ENCODE results near the gene RPRML.

RPRML gene

DNA sequence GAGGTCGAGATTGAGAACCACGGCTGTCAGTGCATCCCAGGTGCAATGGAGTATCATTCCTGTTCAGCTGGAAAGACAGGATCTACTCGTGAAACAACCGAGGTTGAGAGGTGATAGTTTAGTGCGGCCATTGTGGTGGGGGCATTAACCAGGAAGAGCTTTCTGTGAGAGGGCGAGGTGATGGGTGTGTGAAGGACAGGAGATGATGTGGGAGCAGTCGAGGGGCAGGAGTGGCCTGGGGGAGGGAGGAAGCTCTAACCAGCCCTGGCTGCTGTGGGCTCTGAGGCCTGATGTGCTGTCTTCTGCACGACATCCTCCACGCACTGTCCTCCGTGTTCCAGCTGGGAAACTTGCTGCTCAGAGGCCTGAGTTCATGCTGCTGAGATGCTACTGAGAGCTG is 34.1 kb downstream of the RPRML start:
- no peak for DNase-seq (ENCODE audit: low read depth in 2 of 2)

DNA sequence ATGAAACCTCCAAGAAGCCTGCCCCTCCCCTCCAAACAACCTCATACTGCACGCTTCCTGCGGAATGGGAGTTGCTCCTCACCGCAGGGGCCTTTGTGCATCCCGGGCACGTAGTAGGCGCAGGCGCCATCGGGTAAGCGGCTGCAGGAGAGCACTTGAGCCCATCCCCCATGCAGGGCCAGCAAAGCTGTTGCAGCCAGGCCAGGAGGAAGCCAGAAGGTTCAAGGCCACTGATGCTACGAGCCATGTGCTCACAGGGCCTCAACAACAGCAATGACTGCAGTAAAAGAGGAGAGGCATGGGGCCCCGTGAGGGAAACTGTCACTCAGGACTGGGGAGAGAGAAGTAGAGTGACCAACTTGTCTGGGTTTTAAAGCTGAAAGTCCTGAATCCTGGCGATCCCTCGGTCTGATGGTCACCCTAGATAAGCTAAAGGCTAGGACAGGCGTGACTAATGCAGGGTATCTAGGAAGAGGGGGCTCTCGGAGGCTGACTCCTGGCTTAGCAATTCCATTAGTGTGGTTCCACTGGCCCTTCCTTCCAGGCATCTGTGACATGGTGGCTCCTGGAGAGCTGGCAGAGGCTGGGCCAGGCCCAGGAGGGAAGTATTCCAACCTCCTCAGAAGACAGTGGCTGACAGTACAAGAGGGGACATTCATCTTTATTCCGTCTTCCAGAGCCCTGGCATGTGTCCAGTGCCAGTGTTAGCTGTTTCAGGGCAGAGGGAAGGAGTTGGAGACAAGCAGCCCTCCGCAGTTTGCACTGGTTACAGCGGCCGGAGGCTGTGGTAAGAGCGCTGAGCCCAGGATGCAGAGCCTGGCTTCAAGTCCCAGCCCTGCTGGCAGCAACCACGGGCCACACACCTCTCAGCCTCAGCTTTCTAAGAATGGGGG is 35.3 kb downstream of the RPRML start:
- DNase-seq (ENCODE audit: low read depth in 2 of 2) = no peak

DNA sequence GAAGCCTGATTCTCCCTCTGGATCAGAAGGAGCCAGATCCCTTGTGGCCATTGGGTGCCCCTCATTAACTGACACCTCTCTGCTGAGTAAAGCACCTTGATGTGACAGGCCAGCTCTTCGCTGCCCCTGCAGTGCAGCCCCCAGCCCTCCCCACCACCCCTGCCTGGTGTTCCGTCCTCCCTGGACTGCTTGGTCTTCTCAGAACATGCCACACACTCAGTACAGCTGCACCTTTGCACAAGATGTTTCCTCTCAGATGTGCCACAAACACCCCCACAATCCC is 35.9 kb downstream of the RPRML start:
- no peak for DNase-seq (ENCODE audit: low read depth in 2 of 2)

DNA sequence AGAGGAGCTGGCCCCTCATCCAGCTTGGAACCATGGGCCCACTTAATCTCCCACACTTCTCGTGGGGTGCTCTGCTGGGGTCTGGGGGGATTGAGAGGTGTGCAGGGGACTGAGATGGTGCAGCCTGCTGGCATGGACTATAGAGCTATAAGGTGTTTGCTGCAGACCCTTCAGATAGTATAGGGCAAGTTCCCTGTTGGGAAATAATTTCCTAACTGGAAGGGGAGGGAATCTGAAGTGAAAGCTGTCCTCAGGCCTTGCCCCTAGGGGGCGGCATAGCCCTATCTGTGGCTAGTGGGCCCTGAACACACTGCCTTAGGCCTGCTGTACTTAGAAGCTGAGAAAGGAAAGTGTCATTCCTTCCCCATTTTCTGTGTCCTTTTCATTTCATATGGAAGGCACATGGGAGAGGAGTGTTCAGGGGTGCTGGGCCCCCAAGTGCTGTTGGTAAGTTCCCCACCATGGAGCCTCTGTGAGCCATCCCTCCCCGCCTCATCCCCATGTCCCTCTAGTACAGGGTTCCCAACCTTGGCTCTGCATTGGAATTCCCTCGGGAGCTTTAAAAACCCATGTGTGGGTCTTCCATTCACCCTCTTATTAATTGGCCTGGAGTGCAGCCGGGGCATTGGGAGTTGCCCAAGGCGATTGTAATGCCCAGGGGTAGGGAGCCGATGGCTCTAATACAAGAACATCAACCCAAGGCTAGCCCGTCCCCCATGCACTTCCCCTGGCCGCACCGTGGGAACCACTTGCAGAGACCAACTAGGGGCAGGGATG is 36.4 kb downstream of the RPRML start:
- DNase-seq (ENCODE audit: low read depth in 2 of 2) = peak in 1 of 2 experiments; percentile 51

DNA sequence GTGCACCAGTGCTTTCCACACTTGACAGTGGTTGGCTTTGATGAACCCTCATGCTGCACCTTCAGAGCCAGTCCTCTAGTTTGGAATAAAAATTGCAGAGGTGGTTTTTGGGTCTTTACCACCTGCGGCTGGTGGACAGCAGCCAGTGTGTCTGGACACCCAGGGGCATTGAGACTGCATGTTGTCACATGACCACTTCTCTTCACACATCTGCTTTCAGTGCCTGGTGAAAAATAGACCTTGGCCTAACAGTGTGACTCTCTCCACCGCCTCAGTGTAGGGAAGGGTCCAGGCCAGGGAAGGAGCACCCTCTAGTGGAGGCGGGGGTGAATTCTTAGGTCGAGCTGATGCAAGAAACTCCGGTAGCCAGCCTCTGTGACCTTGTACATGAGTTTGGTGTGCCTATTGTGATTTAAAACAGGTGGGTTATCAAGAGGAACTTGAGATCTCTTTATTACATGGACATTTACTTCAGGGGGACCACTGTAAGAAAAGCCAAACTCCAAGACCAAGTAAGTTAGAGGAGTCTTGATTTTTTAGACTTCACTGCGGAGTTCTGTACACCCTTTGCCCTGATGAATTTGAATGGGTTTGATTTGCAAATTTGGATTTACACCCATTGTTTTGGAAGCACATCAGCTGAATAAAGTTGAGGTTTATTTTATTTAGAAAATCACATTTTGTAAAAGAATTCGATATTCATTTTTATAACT is 38.2 kb downstream of the RPRML start:
- DNase-seq (ENCODE audit: low read depth in 2 of 2) = peak; percentile 41 to 63

DNA sequence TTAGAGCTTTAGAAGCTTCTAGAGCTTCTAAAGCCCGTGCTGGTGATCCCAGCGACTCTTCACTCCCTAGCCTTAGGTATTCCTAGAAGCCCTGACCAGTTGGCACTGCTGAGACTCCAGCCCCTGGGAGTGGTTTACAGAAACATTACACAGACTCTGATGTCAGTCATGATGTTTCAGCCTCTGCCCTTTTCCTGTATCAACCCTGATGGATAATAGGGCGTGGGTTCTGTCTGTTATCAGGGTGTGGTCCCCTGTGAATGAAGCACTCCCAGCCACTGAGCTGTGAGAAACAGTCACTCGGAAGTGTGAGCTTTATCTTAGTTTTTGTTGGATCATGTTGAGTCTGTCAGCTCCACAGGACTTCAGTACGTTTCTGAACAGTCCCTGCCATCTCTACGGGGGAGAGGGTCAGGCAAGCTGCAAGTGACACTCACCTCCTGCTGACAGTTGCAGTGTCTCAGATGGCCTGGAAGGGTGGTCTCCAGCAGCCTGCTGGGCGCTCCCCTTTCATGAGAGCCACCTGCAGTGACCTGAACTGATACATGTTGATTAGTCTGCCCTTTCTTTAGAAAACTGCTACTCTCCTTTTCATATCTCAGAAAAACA is 43.3 kb downstream of the RPRML start:
- no peak for DNase-seq (ENCODE audit: low read depth in 2 of 2)

DNA sequence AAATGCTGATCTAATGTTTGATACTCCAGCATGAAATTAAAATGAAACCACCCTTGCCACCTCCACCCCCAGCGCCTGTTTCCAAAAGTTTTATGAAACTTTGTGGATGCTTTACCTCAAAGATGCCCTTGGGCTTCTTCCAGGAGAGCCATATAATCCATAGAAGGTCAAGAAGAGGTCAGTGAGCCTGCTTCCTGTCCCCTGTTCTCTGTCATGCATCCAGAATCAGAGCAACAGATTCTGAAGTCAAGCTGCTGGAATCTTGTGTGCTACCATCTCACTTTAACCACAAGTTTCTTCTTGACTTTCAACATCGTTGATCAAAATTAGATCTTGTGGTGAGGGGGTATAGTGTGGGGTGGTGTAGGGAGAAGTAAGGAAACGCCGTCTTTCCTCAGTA is 47.5 kb downstream of the RPRML start:
- DNase-seq (ENCODE audit: low read depth in 2 of 2) = no peak

DNA sequence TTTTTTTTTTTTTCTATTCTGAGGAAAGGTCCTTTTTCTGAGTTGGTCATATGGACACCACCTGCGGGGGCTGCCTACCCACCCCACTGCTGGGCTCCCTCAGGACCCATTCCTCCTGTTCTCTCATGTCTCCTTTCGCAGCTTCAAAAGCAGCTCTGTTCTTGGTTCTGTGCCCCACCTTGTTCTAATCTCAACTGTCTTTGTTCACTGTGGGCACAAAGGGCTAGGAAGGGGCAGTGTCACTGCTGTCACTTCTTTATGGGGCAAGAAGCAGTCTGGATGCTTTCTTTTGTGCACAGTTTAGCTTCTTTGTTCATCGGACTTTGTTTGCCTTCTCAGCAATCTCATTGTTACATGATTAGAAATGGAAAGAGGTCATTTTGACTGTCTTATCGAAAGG is 49.0 kb downstream of the RPRML start:
- no peak for DNase-seq (ENCODE audit: low read depth in 2 of 2)

DNA sequence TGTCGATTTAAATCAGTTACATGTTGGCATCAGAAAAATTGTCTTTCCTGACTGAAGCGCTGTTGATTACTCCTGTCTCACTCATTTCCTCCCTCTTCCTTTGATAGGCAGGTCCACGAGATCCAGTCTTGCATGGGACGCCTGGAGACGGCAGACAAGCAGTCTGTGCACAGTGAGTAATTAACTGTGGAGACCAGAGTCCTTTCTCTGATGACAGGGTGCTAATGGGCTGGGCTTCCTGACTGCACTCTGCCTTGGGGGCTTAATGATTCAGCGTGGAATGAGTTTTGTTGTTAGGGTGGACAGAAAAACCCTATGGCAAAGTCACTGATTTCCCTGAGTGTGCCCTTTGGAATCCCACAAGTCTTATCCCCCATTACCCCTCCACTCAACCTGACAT is 49.6 kb downstream of the RPRML start:
- DNase-seq (ENCODE audit: low read depth in 2 of 2) = no peak

DNA sequence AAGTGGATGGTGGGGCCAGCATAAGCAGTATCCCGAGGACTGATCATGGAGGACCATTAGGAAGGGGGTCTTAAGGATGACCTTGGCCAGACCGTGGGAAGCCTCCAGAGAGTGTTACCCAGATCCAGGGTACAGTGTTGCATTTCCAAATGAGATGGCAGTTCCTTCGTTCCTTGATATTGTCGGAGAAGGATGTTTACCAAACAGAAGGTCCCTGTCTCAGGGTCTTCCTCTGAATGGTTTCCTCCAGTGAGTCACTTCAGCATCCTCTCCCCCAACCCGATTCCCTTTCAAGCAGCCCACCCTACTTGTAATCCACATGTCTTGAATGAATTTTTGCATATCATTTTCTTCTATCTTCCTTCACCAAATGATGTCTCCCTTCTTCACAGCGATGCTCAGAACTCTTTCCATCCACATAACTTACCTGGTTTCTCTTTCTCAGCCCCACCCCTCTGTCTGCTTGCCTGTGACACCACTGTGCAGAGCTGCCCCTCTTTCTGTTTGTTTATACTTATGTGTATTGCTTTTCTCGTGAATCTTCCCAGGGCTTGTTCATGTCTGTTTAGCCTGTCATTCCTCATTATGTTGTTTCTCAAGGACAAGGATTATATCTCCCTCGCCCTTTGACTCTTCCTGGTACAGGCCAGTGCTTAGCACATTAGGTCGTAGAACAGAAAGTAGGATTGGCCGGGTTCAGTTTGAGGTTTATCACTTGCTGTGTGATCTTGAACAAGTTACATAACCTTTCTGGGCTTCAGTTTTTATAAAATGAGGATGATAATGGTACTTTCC is 50.4 kb downstream of the RPRML start:
- no peak for DNase-seq (ENCODE audit: low read depth in 2 of 2)

Measured in stimulated activated CD4-positive, alpha-beta T cell treated with anti-CD3 and anti-CD28 coated beads, Interleukin-12 subunit alpha, Interleukin-12 subunit beta, amount 100 ng/mL, for 24 hours (primary cell).